ENCODE results near the gene TXNDC11. TPM values are rescaled to one million over a fixed set of nuclear protein-coding genes. Genes with fewer than 3 reads are reported as not detected.

The TXNDC11 gene
- total and polyA plus RNA-seq, 3 donors from 2014 or later: 34.4 to 45.3 (median 42.3) TPM

- Histone ChIP-seq H3K27me3 (no peaks in the 10 kb centered on the region), H3K4me3 (no peak overlapping the region), H3K36me3 (ENCODE audit: low read depth, missing control alignments) (no peaks in the 10 kb centered on the region), H3K4me1 (peaks cover 38% of the 10 kb centered on the region), H3K27ac (peak overlapping the region in 1 of 2 donors; percentile 8), H3K9me3 (no peaks in the 10 kb centered on the region)
- intact Hi-C loops (cut with DNase I; ENCODE audit: low total_unique reads): no loop called here
- WGBS, 2 donors: 73 to 86% methylated on average over 11 to 25 of the region's 25 CpGs
- no peak for DNase-seq
- TF ChIP-seq CTCF (IDR thresholded peaks at IDR 0.05) (no peak), POLR2A (IDR thresholded peaks at IDR 0.05) (no peak)
Observed at GRCh38 chr16:11674001-11674817, 68.4 kb downstream of the TXNDC11 start.

- H3K9me3 ChIP-seq: no peaks in the 10 kb centered on the region
- H3K27ac ChIP-seq: peak overlapping the region in 1 of 2 donors; percentile 25
- intact Hi-C loops (cut with DNase I; ENCODE audit: low total_unique reads): no loop called here
- no peak for DNase-seq
- 23 to 69% methylated on average over 9 to 25 of the region's 25 CpGs for WGBS, 2 donors
- TF ChIP-seq CTCF (IDR thresholded peaks at IDR 0.05): no peak
- TF ChIP-seq POLR2A (IDR thresholded peaks at IDR 0.05): no peak
- H3K4me3 ChIP-seq: no peak overlapping the region
- no peaks in the 10 kb centered on the region for H3K27me3 ChIP-seq
- no peaks in the 10 kb centered on the region for H3K36me3 ChIP-seq (ENCODE audit: low read depth, missing control alignments)
- H3K4me1 ChIP-seq: peaks cover 40% of the 10 kb centered on the region
Observed at GRCh38 chr16:11673091-11674000, 69.3 kb downstream of the TXNDC11 start.

GRCh38 chr16:11672206-11673090 is 70.2 kb downstream of the TXNDC11 start:
- DNase-seq: no peak
- Histone ChIP-seq H3K9me3 (no peaks in the 10 kb centered on the region), H3K27ac (peak overlapping the region in 1 of 2 donors; percentile 25), H3K36me3 (ENCODE audit: low read depth, missing control alignments) (no peaks in the 10 kb centered on the region), H3K4me3 (no peak overlapping the region), H3K4me1 (peaks cover 40% of the 10 kb centered on the region), H3K27me3 (no peaks in the 10 kb centered on the region)
- TF ChIP-seq CTCF (IDR thresholded peaks at IDR 0.05) (no peak), POLR2A (IDR thresholded peaks at IDR 0.05) (no peak)
- WGBS, 2 donors: 89 to 92% methylated on average over 22 to 25 of the region's 25 CpGs
- intact Hi-C loops (cut with DNase I; ENCODE audit: low total_unique reads): no loop called here

GRCh38 chr16:11671676-11672075 is 71.0 kb downstream of the TXNDC11 start:
- Histone ChIP-seq H3K9me3 (no peaks in the 10 kb centered on the region), H3K27ac (no peak overlapping the region), H3K4me1 (peaks cover 40% of the 10 kb centered on the region), H3K36me3 (ENCODE audit: low read depth, missing control alignments) (no peaks in the 10 kb centered on the region), H3K27me3 (no peaks in the 10 kb centered on the region), H3K4me3 (no peak overlapping the region)
- no peak for DNase-seq
- TF ChIP-seq POLR2A (IDR thresholded peaks at IDR 0.05): no peak
- TF ChIP-seq CTCF (IDR thresholded peaks at IDR 0.05): no peak
- intact Hi-C loops (cut with DNase I; ENCODE audit: low total_unique reads): no loop called here
- WGBS, 2 donors: 85 to 95% methylated on average over 8 of the region's 8 CpGs

Measured in testis (tissue), 3 donors.